ENCODE measurements around the gene AIMP2. TPM values are rescaled to one million over a fixed set of nuclear protein-coding genes. Genes with fewer than 3 reads are reported as not detected.
A peak's percentile ranks its signal among the peaks of the same experiment; 100 is the strongest.

Gene AIMP2
- polyA plus RNA-seq, 3 donors, result 15.7 to 33.5 (median 32.7) TPM

GRCh38 chr7:6026011-6026819, 17.1 kb downstream of the AIMP2 start:
- Histone ChIP-seq H3K27ac (ENCODE audit: low read depth in 1 of 2, low read length in 2 of 2) (peak overlapping the region; percentile 89 to 94), H3K27me3 (ENCODE audit: control insufficient read depth in 2 of 2, insufficient read depth in 2 of 2, low read length in 2 of 2) (no peaks in the 10 kb centered on the region), H3K4me3 (replicated peaks in 1 of 3; ENCODE audit: low read depth in 2 of 3, low read length in 3 of 3) (peak overlapping the region; percentile 26 to 84 (median 56)), H3K4me1 (ENCODE audit: control insufficient read depth in 1 of 2, insufficient read depth in 2 of 2, low read length in 2 of 2) (peaks cover 33 to 37% of the 10 kb centered on the region in 2 donors), H2AFZ (ENCODE audit: insufficient read depth, low read depth, low read length, poor library complexity, severe bottlenecking) (peak overlapping the region; percentile 83), H3K4me2 (replicated peaks; ENCODE audit: extremely low read depth, low read length, poor library complexity, severe bottlenecking) (peak overlapping the region; percentile 91), H3K36me3 (replicated peaks in 1 of 2; ENCODE audit: control insufficient read depth in 1 of 2, insufficient read depth in 2 of 2, low read length in 2 of 2) (peaks cover 52 to 77% of the 10 kb centered on the region in 2 donors), H3K9ac (ENCODE audit: insufficient read depth, low read length, poor library complexity, severe bottlenecking) (peak overlapping the region; percentile 74), H4K20me1 (ENCODE audit: insufficient read depth, low read length) (no peaks in the 10 kb centered on the region), H3K9me3 (replicated peaks in 1 of 2; ENCODE audit: control insufficient read depth in 1 of 2, insufficient read depth in 1 of 2, low read length in 2 of 2) (no peaks in the 10 kb centered on the region), H3K79me2 (ENCODE audit: insufficient read depth, low read length) (peaks cover 52% of the 10 kb centered on the region)
- H3K9me3 Mint-ChIP-seq, result no peaks in the 10 kb centered on the region
- H3K27ac Mint-ChIP-seq, result peak overlapping the region; percentile 95 to 98 (median 97)
- DNase-seq, result peak; percentile 65 to 76 (median 74)
- H3K27me3 Mint-ChIP-seq (ENCODE audit: low read depth in 3 of 3), result peaks cover 0 to 3% (median 0%) of the 10 kb centered on the region in 3 donors
- peak; percentile 41 for TF ChIP-seq CTCF (IDR thresholded peaks at IDR 0.05)
- H3K4me3 Mint-ChIP-seq, result peak overlapping the region; percentile 81 to 93
- 39% methylated on average over 20 of the region's 22 CpGs for WGBS (ENCODE audit: insufficient coverage)
- H3K36me3 Mint-ChIP-seq, result peaks cover 56 to 72% of the 10 kb centered on the region in 2 donors
- H3K4me1 Mint-ChIP-seq, result peaks cover 40% of the 10 kb centered on the region
- intact Hi-C loops (cut with micrococcal nuclease), result no loop called here

GRCh38 chr7:6026820-6027311, 17.8 kb downstream of the AIMP2 start:
- Mint-ChIP-seq H3K36me3 (peaks cover 55 to 72% of the 10 kb centered on the region in 2 donors), H3K4me1 (peaks cover 40% of the 10 kb centered on the region), H3K4me3 (peak overlapping the region; percentile 81 to 93), H3K9me3 (no peaks in the 10 kb centered on the region), H3K27ac (peak overlapping the region; percentile 95 to 98 (median 97)), H3K27me3 (ENCODE audit: low read depth in 3 of 3) (peaks cover 0 to 1% (median 0%) of the 10 kb centered on the region in 3 donors)
- DNase-seq, result peak; percentile 63 to 87 (median 72)
- H3K36me3 ChIP-seq (replicated peaks in 1 of 2; ENCODE audit: control insufficient read depth in 1 of 2, insufficient read depth in 2 of 2, low read length in 2 of 2), result peaks cover 49 to 77% of the 10 kb centered on the region in 2 donors
- H3K4me2 ChIP-seq (replicated peaks; ENCODE audit: extremely low read depth, low read length, poor library complexity, severe bottlenecking), result peak overlapping the region; percentile 91
- no peak for TF ChIP-seq CTCF (IDR thresholded peaks at IDR 0.05)
- H3K9me3 ChIP-seq (replicated peaks in 1 of 2; ENCODE audit: control insufficient read depth in 1 of 2, insufficient read depth in 1 of 2, low read length in 2 of 2), result no peaks in the 10 kb centered on the region
- peak overlapping the region; percentile 26 to 84 (median 56) for H3K4me3 ChIP-seq (replicated peaks in 1 of 3; ENCODE audit: low read depth in 2 of 3, low read length in 3 of 3)
- peak overlapping the region; percentile 74 for H3K9ac ChIP-seq (ENCODE audit: insufficient read depth, low read length, poor library complexity, severe bottlenecking)
- H3K79me2 ChIP-seq (ENCODE audit: insufficient read depth, low read length), result peaks cover 52% of the 10 kb centered on the region
- no peaks in the 10 kb centered on the region for H3K27me3 ChIP-seq (ENCODE audit: control insufficient read depth in 2 of 2, insufficient read depth in 2 of 2, low read length in 2 of 2)
- H4K20me1 ChIP-seq (ENCODE audit: insufficient read depth, low read length), result no peaks in the 10 kb centered on the region
- intact Hi-C loops (cut with micrococcal nuclease), result no loop called here
- H2AFZ ChIP-seq (ENCODE audit: insufficient read depth, low read depth, low read length, poor library complexity, severe bottlenecking), result peak overlapping the region; percentile 83
- 0% methylated on average over 4 of the region's 12 CpGs for WGBS (ENCODE audit: insufficient coverage)
- H3K27ac ChIP-seq (ENCODE audit: low read depth in 1 of 2, low read length in 2 of 2), result peak overlapping the region; percentile 89 to 94
- peaks cover 33 to 37% of the 10 kb centered on the region in 2 donors for H3K4me1 ChIP-seq (ENCODE audit: control insufficient read depth in 1 of 2, insufficient read depth in 2 of 2, low read length in 2 of 2)

Data from CD14-positive monocyte (primary cell).